Mucosa of rectum (tissue), 2 donors: ENCODE measurements around the gene PPARD.

Experiments
- H3K27ac ChIP-seq, 2 donors: one replicate each; pipeline ENCODE4 v1.7.0; 2013; ENCODE audit warnings: inconsistent platforms in 2 of 2, low read depth in 2 of 2, low read length in 2 of 2
- H3K27me3 ChIP-seq, 2 donors: one replicate each; pipeline ENCODE4 v1.7.0; 2013; ENCODE audit warnings: low read length in 2 of 2; ENCODE audit not compliant: control insufficient read depth in 2 of 2, insufficient read depth in 2 of 2
- H3K36me3 ChIP-seq, 2 donors: one replicate each; pipeline ENCODE4 v1.7.0; 2013; ENCODE audit warnings: low read length in 2 of 2; ENCODE audit not compliant: control insufficient read depth in 2 of 2, insufficient read depth in 2 of 2
- H3K4me1 ChIP-seq, 2 donors: one replicate each; pipeline ENCODE4 v1.7.0; 2013; ENCODE audit warnings: low read length in 2 of 2, mild to moderate bottlenecking in 1 of 2; ENCODE audit not compliant: control insufficient read depth in 2 of 2, insufficient read depth in 2 of 2
- H3K4me3 ChIP-seq, 2 donors: one replicate each; pipeline ENCODE4 v1.7.0; 2013; ENCODE audit warnings: low read length in 2 of 2
- H3K9ac ChIP-seq, 2 donors: one replicate each; pipeline ENCODE4 v1.7.0; 2013; ENCODE audit warnings: low read length in 2 of 2, low read depth in 1 of 2, mild to moderate bottlenecking in 1 of 2
- H3K9me3 ChIP-seq, 2 donors: one replicate each; pipeline ENCODE4 v1.7.0; 2013; ENCODE audit warnings: low read length in 2 of 2; ENCODE audit not compliant: control insufficient read depth in 2 of 2
- donor health status: healthy.
- donor health status: Normal muscosa, but diverticular disease.

The PPARD gene

DNA sequence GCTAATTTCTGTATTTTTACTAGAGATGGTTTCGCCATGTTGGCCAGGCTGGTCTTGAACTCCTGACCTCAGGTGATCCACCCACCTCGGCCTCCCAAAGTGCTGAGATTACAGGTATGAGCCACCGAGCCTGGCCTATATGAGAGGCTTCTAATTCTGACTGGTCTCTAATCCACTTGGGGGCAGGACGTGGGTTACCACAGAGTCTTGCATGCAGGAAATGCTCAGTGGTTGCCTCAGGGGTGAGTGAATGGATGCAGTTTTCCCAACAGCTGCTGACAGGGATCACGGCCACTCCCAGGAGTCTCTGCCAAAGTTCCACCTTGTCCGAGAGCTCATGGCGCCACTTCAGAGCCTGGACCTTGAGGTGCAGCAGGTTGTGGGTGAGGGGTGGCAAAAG lies 103.3 kb downstream of the PPARD start:
- Histone ChIP-seq H3K36me3 (no peaks in the 10 kb centered on the region), H3K4me3 (no peak overlapping the region), H3K27me3 (no peaks in the 10 kb centered on the region), H3K9ac (no peak overlapping the region), H3K27ac (no peak overlapping the region), H3K9me3 (no peaks in the 10 kb centered on the region), H3K4me1 (no peaks in the 10 kb centered on the region)

DNA sequence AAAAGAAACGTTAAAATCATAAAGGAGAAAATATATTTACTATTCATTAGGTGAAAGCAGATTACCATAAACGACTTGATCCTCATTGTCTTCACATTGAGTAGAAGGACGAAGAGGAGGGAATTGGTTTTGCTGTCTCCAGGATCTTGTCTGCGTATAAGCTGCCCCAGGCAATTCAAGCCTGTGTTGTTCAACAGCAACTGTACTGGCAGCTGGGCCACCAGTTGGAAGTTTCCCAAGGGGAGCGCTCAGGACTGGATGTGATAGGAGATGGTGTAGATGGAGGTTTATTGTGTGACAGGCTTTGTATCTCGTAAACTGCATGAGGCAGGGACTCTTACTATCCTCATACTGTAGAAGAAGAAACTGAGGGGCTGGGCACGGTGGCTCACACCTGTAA lies 105.8 kb downstream of the PPARD start:
- no peak overlapping the region for H3K9ac ChIP-seq
- peaks cover 12% of the 10 kb centered on the region in 2 donors for H3K4me1 ChIP-seq
- H3K27ac ChIP-seq, result no peak overlapping the region
- no peaks in the 10 kb centered on the region for H3K36me3 ChIP-seq
- H3K9me3 ChIP-seq, result no peaks in the 10 kb centered on the region
- no peak overlapping the region for H3K4me3 ChIP-seq
- H3K27me3 ChIP-seq, result no peaks in the 10 kb centered on the region

DNA sequence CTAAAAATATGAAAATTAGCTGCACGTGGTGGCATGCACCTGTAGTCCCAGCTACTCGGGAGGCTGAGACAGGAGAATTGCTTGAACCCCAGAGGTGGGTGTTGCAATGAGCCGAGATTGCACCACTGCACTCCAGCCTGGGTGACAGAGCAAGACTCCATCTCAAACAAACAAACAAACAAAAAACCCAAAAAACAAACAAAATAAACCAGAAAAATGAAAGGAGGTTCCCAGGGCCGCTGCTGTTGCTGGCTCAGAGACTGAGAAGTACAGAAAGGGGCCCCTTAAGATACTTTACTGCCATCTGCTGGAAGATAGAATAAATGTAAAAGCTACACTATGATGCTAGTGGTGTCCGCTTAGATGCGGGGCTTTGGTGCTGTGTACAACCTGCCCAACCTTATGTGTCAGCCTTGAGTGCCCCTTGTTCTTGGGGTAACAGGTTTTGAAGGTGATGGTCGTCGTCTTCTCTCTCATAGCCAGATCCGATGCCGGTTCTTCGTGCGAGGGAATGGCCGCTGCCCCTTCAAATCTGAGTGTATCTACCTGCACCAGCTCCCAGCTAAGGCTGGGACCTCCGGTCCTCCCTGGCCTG lies 107.0 kb downstream of the PPARD start:
- Histone ChIP-seq H3K9ac (no peak overlapping the region), H3K27ac (no peak overlapping the region), H3K4me1 (peaks cover 12 to 14% of the 10 kb centered on the region in 2 donors), H3K27me3 (no peaks in the 10 kb centered on the region), H3K36me3 (no peaks in the 10 kb centered on the region), H3K9me3 (no peaks in the 10 kb centered on the region), H3K4me3 (no peak overlapping the region)

DNA sequence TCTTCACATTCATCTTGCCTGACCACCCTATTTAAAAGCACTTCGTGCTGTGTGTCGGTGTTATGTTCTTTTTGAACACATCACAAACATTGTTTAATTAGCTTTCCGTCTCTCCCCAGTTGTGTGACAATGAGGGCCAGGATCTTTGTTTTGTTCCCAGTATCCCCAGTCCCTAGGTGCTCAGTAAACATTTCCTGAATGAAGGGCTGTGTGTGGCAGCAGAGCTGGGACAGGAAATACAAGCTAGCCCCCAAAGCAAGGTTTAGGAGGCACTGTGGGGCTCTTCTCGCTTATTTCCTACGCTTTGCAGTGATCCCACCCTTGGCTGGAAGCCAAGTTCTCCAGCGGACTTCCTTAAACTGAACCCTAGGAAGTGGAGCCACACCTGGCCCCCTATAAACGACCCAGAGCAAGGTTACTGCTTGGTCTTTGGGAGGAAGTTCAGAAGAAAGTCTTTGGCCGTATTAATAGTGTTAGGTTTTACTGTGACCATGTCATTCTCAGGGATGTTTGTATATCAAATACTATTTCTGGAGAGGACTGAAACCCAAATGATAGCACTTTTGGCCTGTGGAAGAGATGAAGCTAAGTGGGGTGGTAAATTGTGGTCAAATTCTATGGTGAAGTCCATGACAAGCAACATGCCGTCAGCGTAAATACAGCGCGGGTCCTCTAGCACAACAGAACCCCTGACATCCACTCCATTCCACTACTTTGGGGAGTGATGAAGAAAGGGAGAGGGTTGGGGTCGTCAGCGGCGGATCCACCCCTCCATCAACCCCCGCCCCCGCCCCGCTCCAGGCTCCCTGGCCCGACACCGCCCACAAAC lies 109.2 kb downstream of the PPARD start:
- Histone ChIP-seq H3K36me3 (peaks cover 0 to 6% of the 10 kb centered on the region in 2 donors), H3K9me3 (no peaks in the 10 kb centered on the region), H3K27ac (peak overlapping the region in 1 of 2 donors; percentile 23), H3K9ac (peak overlapping the region; percentile 27 to 32), H3K27me3 (no peaks in the 10 kb centered on the region), H3K4me1 (peaks cover 12 to 14% of the 10 kb centered on the region in 2 donors), H3K4me3 (peak overlapping the region; percentile 24 to 69)

DNA sequence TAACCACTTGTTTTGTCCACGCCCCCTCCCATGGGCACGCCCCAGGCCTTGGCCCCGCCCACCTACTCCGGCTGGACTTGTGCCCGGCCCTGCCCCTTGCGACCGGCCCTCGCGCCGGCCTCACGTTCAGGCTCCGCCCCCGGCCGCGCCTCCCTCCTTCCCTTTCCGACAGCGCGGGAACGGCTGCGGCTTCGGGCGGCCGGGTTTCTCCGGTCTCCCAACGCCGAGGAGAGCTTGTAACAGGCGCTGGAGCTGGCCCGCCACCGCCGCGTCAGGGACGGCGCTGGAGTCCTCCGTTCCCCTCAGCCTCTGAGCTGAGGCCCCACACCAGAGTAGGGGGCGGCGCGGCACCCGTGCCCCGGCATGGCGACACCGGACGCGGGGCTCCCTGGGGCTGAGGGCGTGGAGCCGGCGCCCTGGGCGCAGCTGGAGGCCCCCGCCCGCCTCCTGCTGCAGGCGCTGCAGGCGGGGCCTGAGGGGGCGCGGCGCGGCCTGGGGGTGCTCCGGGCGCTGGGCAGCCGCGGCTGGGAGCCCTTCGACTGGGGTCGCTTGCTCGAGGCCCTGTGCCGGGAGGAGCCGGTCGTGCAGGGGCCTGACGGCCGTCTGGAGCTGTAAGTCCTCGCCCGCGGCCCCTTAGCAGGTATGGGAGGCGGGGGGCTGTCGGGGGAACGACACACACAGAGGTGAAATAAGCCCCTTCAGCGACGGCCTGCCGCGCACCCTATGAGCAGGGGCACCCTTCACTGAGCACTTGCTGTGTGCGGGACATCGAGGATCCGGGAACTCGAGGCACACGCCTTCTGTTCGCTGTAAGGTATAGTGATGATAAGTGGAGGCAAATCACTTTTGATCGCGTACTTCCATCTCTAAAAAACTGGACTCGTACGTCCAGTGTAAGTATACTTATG lies 110.1 kb downstream of the PPARD start, which contains the start of gene FANCE:
TSS of gene FANCE (plus strand) at position 156 of the 908 bp plus-strand sequence. CDS start at position 364, 208 bp downstream.
- Histone ChIP-seq H3K4me1 (peaks cover 12 to 14% of the 10 kb centered on the region in 2 donors), H3K4me3 (peak within 1 kb of the TSS; percentile 70 to 77), H3K27ac (peak within 1 kb of the TSS; percentile 64 to 65), H3K9me3 (no peaks in the 10 kb centered on the region), H3K27me3 (no peaks in the 10 kb centered on the region), H3K36me3 (peaks cover 3 to 6% of the 10 kb centered on the region in 2 donors), H3K9ac (peak within 1 kb of the TSS; percentile 65 to 68)

DNA sequence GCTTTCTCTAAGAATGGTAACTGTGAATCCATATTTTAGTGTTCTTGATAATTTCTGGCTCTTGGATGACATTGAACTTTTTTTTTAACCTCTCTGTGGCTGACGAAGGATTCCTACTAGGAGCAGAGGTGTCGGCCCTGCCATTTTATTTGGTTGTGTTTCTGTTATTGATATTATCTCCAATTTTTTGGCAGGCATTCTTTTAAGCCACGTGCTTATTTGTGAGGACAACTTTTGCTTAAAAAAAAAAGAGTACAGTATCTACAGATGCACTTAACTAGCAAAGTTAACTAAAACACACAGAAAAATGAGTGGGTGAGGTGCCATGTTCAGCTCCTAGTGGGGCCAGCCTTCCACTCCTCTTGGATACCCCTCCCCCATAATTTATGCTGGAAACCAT lies 110.9 kb downstream of the PPARD start:
- Histone ChIP-seq H3K9me3 (no peaks in the 10 kb centered on the region), H3K4me3 (peak overlapping the region; percentile 70 to 77), H3K27me3 (no peaks in the 10 kb centered on the region), H3K36me3 (peaks cover 6 to 9% of the 10 kb centered on the region in 2 donors), H3K27ac (no peak overlapping the region), H3K9ac (peak overlapping the region in 1 of 2 donors; percentile 65), H3K4me1 (peaks cover 12 to 14% of the 10 kb centered on the region in 2 donors)

DNA sequence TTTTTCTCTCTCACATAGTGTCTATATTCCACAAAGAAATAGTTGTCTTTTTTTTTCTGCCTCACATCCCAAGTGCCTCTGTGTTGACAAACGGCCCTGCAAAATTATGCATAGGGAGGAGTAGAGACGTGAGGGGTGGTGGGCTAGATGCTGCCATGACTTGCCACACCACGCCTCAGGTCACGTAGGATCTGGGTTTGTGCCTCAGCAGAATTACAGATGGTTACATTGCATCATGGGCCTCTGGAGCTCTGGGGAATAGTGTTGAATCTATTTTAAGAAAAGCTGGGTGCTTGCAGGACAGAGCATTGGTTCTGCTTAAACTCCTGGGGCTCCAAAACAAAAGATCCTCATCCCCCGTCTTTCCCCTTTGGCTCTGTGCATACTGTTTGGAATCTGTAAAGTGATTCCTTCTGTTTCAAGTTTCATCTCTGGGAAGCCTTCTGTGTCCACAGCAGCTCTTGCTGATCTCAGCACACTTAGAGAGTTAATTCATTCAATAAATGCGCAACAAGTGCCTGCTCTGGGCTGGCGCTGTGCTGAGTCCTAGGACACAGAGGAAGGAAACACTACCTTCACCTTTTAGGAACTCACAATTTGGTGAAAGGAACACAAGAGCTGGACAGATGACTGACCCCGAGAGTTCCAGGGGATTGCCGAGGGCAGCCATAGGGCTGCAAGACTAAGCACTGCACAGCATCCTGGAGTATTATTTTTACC lies 112.2 kb downstream of the PPARD start:
- Histone ChIP-seq H3K4me3 (no peak overlapping the region), H3K36me3 (peaks cover 7 to 13% of the 10 kb centered on the region in 2 donors), H3K4me1 (peaks cover 12 to 14% of the 10 kb centered on the region in 2 donors), H3K27me3 (no peaks in the 10 kb centered on the region), H3K27ac (no peak overlapping the region), H3K9ac (no peak overlapping the region), H3K9me3 (no peaks in the 10 kb centered on the region)

DNA sequence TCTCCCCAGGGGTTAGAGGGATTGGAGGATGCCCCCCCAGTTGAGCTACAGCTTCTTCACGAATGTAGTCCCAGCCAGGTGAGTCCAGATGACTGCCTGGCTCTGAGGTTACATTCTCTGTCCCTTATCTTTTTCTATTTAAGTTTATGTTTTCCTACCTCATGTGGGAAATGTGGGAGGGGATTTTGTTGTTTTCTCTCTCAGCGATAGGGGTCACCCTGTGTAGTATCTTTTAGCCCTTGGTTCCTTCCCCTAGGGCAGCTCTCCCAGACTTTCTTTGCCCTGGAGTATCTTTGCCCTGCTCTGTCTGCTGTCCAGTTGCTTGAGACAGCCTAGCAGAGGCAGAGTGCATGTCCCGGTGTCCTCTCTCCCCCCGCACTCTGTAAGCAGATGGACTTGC lies 115.5 kb downstream of the PPARD start:
- no peaks in the 10 kb centered on the region for H3K9me3 ChIP-seq
- no peak overlapping the region for H3K4me3 ChIP-seq
- H3K4me1 ChIP-seq, result peaks cover 2 to 5% of the 10 kb centered on the region in 2 donors
- no peak overlapping the region for H3K27ac ChIP-seq
- no peaks in the 10 kb centered on the region for H3K27me3 ChIP-seq
- peaks cover 7 to 19% of the 10 kb centered on the region in 2 donors for H3K36me3 ChIP-seq
- no peak overlapping the region for H3K9ac ChIP-seq

DNA sequence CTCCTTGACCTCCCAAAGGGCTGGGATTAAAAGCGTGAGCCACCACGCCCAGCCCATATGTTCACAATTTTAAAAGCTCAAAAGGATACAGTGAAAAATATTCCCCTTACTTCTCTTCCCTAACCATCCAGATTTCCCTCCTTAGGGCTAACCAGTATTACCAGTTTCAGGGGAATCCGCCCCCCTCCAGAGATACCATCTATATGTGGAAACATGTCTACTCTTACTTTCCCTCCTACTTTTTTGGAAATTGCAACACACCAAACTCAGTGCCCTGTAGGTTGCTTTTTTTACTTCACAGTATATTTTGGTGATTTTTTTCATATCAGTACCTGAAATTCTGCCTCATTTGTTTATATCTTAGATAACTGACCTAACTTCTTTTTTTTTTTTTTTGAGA lies 118.9 kb downstream of the PPARD start:
- no peaks in the 10 kb centered on the region for H3K27me3 ChIP-seq
- H3K4me3 ChIP-seq, result no peak overlapping the region
- H3K9me3 ChIP-seq, result no peaks in the 10 kb centered on the region
- H3K4me1 ChIP-seq, result no peaks in the 10 kb centered on the region
- H3K27ac ChIP-seq, result no peak overlapping the region
- H3K9ac ChIP-seq, result no peak overlapping the region
- H3K36me3 ChIP-seq, result peaks cover 7 to 14% of the 10 kb centered on the region in 2 donors
